HFF-Myc (cell line): ENCODE measurements around the gene NLE1.
A peak's percentile ranks its signal among the peaks of the same experiment; 100 is the strongest.

Experiments used
- DNase-seq: peaks from one replicate; pipeline ENCODE4 v3.0.0-alpha.2; 2011; ENCODE audit warnings: low read depth; ENCODE audit errors: extremely low read depth
- H3K4me3 ChIP-seq: replicated peaks from 2 replicates; pipeline ENCODE4 v1.5.1; 2011; ENCODE audit warnings: low read depth, mild to moderate bottlenecking, control low read depth, low read length
- TF ChIP-seq, protein P1 (sequence below): IDR thresholded peaks from 2 replicates; pipeline ENCODE4 v1.5.1; 2012; ENCODE audit warnings: mild to moderate bottlenecking, low read depth, low read length, control low read depth; ENCODE audit errors: missing control alignments

NLE1 gene

DNA sequence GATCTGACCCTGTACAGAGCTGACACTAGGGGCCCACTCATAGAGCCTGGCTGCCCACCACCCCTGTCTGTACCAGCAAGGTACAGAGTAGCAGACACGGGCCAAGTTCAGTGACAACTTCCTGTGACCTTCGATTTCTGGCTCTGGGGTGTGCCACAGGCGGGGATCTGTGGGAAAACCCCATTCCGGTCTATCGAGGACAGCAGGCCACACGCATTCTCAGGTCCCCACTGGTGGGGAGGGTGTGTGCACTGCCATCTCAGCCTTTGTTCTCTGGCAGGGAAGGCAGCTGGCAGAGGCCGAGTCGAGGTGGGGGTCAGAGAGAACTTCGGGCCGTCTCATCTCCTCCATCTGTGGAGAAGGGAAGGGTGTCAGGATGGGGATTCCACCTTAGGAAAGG lies 10.0 kb downstream of the NLE1 start:
- TF ChIP-seq, protein P1, sequence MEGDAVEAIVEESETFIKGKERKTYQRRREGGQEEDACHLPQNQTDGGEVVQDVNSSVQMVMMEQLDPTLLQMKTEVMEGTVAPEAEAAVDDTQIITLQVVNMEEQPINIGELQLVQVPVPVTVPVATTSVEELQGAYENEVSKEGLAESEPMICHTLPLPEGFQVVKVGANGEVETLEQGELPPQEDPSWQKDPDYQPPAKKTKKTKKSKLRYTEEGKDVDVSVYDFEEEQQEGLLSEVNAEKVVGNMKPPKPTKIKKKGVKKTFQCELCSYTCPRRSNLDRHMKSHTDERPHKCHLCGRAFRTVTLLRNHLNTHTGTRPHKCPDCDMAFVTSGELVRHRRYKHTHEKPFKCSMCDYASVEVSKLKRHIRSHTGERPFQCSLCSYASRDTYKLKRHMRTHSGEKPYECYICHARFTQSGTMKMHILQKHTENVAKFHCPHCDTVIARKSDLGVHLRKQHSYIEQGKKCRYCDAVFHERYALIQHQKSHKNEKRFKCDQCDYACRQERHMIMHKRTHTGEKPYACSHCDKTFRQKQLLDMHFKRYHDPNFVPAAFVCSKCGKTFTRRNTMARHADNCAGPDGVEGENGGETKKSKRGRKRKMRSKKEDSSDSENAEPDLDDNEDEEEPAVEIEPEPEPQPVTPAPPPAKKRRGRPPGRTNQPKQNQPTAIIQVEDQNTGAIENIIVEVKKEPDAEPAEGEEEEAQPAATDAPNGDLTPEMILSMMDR, result no peak
- H3K4me3 ChIP-seq, result no peak overlapping the region
- DNase-seq, result no peak

- TF ChIP-seq, protein P1, result no peak
- no peak for DNase-seq
- H3K4me3 ChIP-seq, result no peak overlapping the region
These were observed 11.7 kb downstream of the NLE1 start for GRCh38 chr17:35130392-35130791.

GRCh38 chr17:35129973-35130351 lies 12.1 kb downstream of the NLE1 start:
- H3K4me3 ChIP-seq, result no peak overlapping the region
- TF ChIP-seq, protein P1, result no peak
- no peak for DNase-seq

GRCh38 chr17:35129154-35129972 lies 12.7 kb downstream of the NLE1 start:
- TF ChIP-seq, protein P1, result no peak
- DNase-seq, result no peak
- no peak overlapping the region for H3K4me3 ChIP-seq

DNA sequence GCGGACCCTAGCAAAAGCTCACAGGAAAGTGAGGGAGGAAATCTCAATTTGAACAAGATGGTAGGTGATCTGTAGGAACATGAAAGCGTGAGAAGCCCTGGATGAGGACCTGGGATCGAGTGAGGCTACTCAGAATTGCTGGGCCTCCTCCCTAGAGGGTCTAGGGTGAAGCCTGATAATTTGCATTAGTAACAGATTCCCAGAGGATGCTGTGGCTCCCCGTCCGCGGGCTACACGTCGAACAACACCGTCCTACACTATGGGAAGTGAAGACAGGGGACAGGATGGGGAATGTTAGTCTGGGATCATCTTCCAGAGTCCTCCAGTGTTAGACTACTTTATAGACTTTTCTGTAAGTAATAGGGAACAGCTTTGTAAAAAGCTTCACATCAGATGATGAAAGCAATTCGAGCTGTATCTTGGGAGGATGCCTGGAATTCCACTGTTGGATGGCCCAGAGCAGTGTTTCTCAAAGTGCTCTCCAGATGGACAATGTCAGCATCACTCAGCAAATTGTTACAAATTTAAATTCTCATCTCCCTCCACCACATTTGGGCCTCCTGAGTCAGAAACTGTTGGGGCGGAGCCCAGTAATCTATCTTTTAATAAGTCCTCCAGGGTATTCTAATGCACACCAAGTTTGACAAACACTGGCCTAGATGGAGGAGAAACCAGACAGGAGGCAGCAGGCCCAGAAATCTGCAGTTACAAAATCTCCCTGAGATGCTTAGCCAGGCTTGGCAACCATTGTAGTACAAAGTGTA lies 14.2 kb downstream of the NLE1 start:
- TF ChIP-seq, protein P1, result no peak
- H3K4me3 ChIP-seq, result no peak overlapping the region
- peak; percentile 45 for DNase-seq

DNA sequence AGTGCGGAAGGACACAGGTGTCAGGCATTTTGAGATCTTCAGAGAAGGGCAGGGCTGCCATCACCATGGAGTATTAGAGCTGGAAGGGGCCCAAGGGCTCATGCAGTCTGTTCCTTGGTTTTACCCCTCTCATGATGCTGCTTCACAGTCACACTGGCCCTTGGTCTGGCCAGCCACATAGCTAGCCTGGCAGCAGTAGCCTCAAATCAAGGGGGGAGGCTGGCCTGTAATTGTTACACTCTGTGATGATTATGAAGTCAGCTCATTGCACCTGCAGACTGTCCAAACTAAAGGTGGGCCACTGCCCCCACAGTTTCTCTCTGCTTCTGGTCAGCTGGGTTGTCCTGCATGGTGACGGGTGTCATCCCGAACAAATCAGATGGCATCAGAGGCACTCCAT lies 20.8 kb downstream of the NLE1 start, which contains the start of gene FNDC8:
TSS of gene FNDC8 (plus strand) at position 301 of the 400 bp plus-strand sequence. CDS start at position 380, 79 bp downstream.
- TF ChIP-seq, protein P1, result no peak
- H3K4me3 ChIP-seq, result no peak within 1 kb of the TSS
- no peak for DNase-seq
